Neural cell (in vitro differentiated cells): ENCODE data around the gene MAP4K5. TPM values are rescaled to one million over a fixed set of nuclear protein-coding genes. Genes with fewer than 3 reads are reported as not detected.

ENCODE experiments used
- H2AFZ ChIP-seq: fragments of 200-600, 300-800 bp; sonication (generic), shearing (Covaris generic); 2 replicates; pipeline ENCODE4 v1.6.0; 2014; ENCODE audit warnings: low read depth, mild to moderate bottlenecking, antibody characterized with exemption, low read length, moderate library complexity
- H3F3A ChIP-seq: fragments of 200-600 bp; shearing (Covaris generic); 2 replicates; pipeline ENCODE4 v1.6.1; 2016; ENCODE audit warnings: mild to moderate bottlenecking, moderate library complexity, mixed read lengths, antibody characterized with exemption, low read length; ENCODE audit not compliant: insufficient read depth, poor library complexity, severe bottlenecking
- H3K27ac ChIP-seq: fragments of 200-600, 300-800 bp; sonication (generic), shearing (Covaris generic); 2 replicates; pipeline ENCODE4 v1.5.1; 2014; ENCODE audit warnings: mild to moderate bottlenecking, low read length, moderate library complexity
- H3K27me3 ChIP-seq: fragments of 300-800, 200-600 bp; sonication (generic), shearing (Covaris generic); 2 replicates; pipeline ENCODE4 v1.6.0; 2014; ENCODE audit warnings: mild to moderate bottlenecking, low read depth, low read length, moderate library complexity; ENCODE audit not compliant: insufficient read depth
- H3K36me3 ChIP-seq: fragments of 300-800, 200-600 bp; sonication (generic), shearing (Covaris generic); 2 replicates; pipeline ENCODE4 v1.5.1; 2014; ENCODE audit warnings: mild to moderate bottlenecking, antibody characterized with exemption, low read length, moderate library complexity; ENCODE audit not compliant: insufficient read depth
- H3K4me2 ChIP-seq: fragments of 300-800, 200-600 bp; sonication (generic), shearing (Covaris generic); 2 replicates; pipeline ENCODE4 v1.6.0; 2014; ENCODE audit warnings: mild to moderate bottlenecking, low read length
- H3K4me3 ChIP-seq: fragments of 300-800, 200-600 bp; sonication (generic), shearing (Covaris generic); 2 replicates; pipeline ENCODE4 v1.5.1; 2014; ENCODE audit warnings: mild to moderate bottlenecking, low read length, moderate library complexity
- H3K79me2 ChIP-seq: fragments of 200-600 bp; shearing (Covaris generic); replicated peaks from 2 replicates; pipeline ENCODE4 v1.6.0; 2014; ENCODE audit warnings: mild to moderate bottlenecking, low read length, moderate library complexity; ENCODE audit not compliant: insufficient read depth
- H3K9ac ChIP-seq: fragments of 300-800, 200-600 bp; sonication (generic), shearing (Covaris generic); 2 replicates; pipeline ENCODE4 v1.6.1; 2016; ENCODE audit warnings: mild to moderate bottlenecking, low read length, mixed read lengths
- H3K9me2 ChIP-seq: fragments of 200-600 bp; shearing (Covaris generic); 2 replicates; pipeline ENCODE4 v1.6.1; 2016; ENCODE audit warnings: mild to moderate bottlenecking, low read length, mixed read lengths; ENCODE audit not compliant: insufficient read depth
- H3K9me3 ChIP-seq: fragments of 200-600, 300-800 bp; sonication (generic), shearing (Covaris generic); 2 replicates; pipeline ENCODE4 v1.6.1; 2016; ENCODE audit warnings: mild to moderate bottlenecking, mixed run types, low read length, moderate library complexity, mixed read lengths
- H4K20me1 ChIP-seq: fragments of 200-600 bp; shearing (Covaris generic); 2 replicates; pipeline ENCODE4 v1.6.1; 2016; ENCODE audit warnings: mild to moderate bottlenecking, mixed run types; ENCODE audit not compliant: insufficient read depth
- CTCF ChIP-seq: fragments of 450-650 bp; IDR thresholded peaks from 2 replicates; pipeline ENCODE4 v1.5.1; 2014; ENCODE audit warnings: antibody characterized with exemption, mild to moderate bottlenecking, moderate library complexity; ENCODE audit not compliant: poor library complexity, severe bottlenecking
- EP300 ChIP-seq: fragments of 450-650 bp; conservative IDR thresholded peaks from 2 replicates; pipeline ENCODE4 v1.6.1; 2014; ENCODE audit warnings: antibody characterized with exemption, mild to moderate bottlenecking, moderate library complexity; ENCODE audit not compliant: poor library complexity, severe bottlenecking
- EZH2 ChIP-seq: fragments of 200-600, 300-800 bp; shearing (Covaris generic), sonication (generic); IDR thresholded peaks from 2 replicates; pipeline ENCODE4 v1.6.1; 2014; ENCODE audit warnings: antibody characterized with exemption, low read length, borderline replicate concordance, mild to moderate bottlenecking; ENCODE audit not compliant: insufficient read depth, poor library complexity, severe bottlenecking
- MXI1 ChIP-seq: fragments of 450-650 bp; conservative IDR thresholded peaks from 2 replicates; pipeline ENCODE4 v1.6.1; 2014; ENCODE audit warnings: antibody characterized with exemption, mild to moderate bottlenecking; ENCODE audit not compliant: poor library complexity, severe bottlenecking
- POLR2AphosphoS5 ChIP-seq: IDR thresholded peaks from 2 replicates; pipeline ENCODE4 v1.6.1; 2012
- RAD21 ChIP-seq: fragments of 450-650 bp; conservative IDR thresholded peaks from 2 replicates; pipeline ENCODE4 v1.6.1; 2014; ENCODE audit warnings: antibody characterized with exemption, mild to moderate bottlenecking, moderate library complexity
- REST ChIP-seq: IDR thresholded peaks from 2 replicates; pipeline ENCODE4 v1.6.1; 2012; ENCODE audit warnings: borderline replicate concordance
- SMC3 ChIP-seq: fragments of 450-650 bp; conservative IDR thresholded peaks from 2 replicates; pipeline ENCODE4 v1.6.1; 2014; ENCODE audit warnings: antibody characterized with exemption, mild to moderate bottlenecking, moderate library complexity; ENCODE audit not compliant: poor library complexity
- TAF1 ChIP-seq: IDR thresholded peaks from 2 replicates; pipeline ENCODE4 v1.6.1; 2012; ENCODE audit warnings: low read depth
- polyA plus RNA-seq: library from polyadenylated mRNA; depleted of rRNA; stranded (reverse); fragments of >200 nt; gene quantifications from 2 replicates; pipeline ENCODE4 v1.2.3, GENCODE V29; 2014

The MAP4K5 gene
- polyA plus RNA-seq, 1 donor from 2014 or later, result 148 TPM

GRCh38 chr14:50520947-50521815, 11.2 kb downstream of the MAP4K5 start:
- Histone ChIP-seq H3K4me2 (no peak overlapping the region), H3K27me3 (no peaks in the 10 kb centered on the region), H3K9me2 (no peaks in the 10 kb centered on the region), H4K20me1 (no peaks in the 10 kb centered on the region), H2AFZ (no peak overlapping the region), H3K27ac (no peak overlapping the region), H3K4me3 (no peak overlapping the region), H3K36me3 (no peaks in the 10 kb centered on the region), H3K9me3 (no peaks in the 10 kb centered on the region), H3K79me2 (peaks cover 85% of the 10 kb centered on the region), H3K9ac (no peak overlapping the region), H3F3A (no peaks in the 10 kb centered on the region)
- TF ChIP-seq CTCF (no peak), MXI1 (no peak), REST (no peak), TAF1 (no peak), SMC3 (no peak), EZH2 (no peak), POLR2AphosphoS5 (no peak), EP300 (no peak), RAD21 (no peak)

- Histone ChIP-seq H3K9me3 (no peaks in the 10 kb centered on the region), H3K9me2 (no peaks in the 10 kb centered on the region), H4K20me1 (no peaks in the 10 kb centered on the region), H3K79me2 (peaks cover 76% of the 10 kb centered on the region), H3K27me3 (no peaks in the 10 kb centered on the region), H3K4me3 (no peak overlapping the region), H3F3A (no peaks in the 10 kb centered on the region), H3K9ac (no peak overlapping the region), H2AFZ (no peak overlapping the region), H3K27ac (no peak overlapping the region), H3K36me3 (no peaks in the 10 kb centered on the region), H3K4me2 (no peak overlapping the region)
- TF ChIP-seq SMC3 (no peak), TAF1 (no peak), RAD21 (no peak), POLR2AphosphoS5 (no peak), CTCF (no peak), MXI1 (no peak), EZH2 (no peak), EP300 (no peak), REST (no peak)
Measured at GRCh38 chr14:50516091-50516490, 16.3 kb downstream of the MAP4K5 start.
